ENCODE data around the gene STOX2. TPM values are rescaled to one million over a fixed set of nuclear protein-coding genes. Genes with fewer than 3 reads are reported as not detected.

Gene STOX2
- total and polyA plus RNA-seq, 2 of the 8 experiments (the other 6 are each of a cell fraction or from before 2014, with no cell fraction given), result 5.5 to 20.0 TPM

DNA sequence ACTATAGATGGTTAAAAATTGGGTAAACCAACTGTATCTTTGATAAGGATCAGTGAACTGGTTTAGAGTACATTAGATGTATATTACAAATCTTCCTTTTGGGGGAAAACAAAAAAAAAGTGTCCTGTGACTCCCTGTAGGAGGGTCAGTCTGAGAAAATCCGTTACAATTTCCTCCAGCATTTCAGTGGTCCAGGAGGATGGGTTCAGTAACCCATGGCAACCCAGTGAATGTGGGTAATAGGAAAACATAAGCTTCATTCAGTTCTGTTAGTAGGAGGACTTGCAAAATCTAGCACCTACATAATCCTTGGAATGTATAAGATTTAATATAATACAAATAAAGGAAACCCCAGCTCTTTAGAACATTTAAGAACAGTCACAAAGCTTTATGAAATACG lies 16.2 kb downstream of the STOX2 start:
- no peak overlapping the region for H3K4me2 ChIP-seq (ENCODE audit: insufficient read depth in 1 of 2, low read depth in 2 of 2, low read length in 2 of 2)
- H3K79me2 ChIP-seq (ENCODE audit: control insufficient read depth in 1 of 2, insufficient read depth in 2 of 2, low read length in 2 of 2), result peaks cover 0 to 22% of the 10 kb centered on the region in 2 experiments; a peak in 2 of 4 replicates
- no peak overlapping the region for H2AFZ ChIP-seq (ENCODE audit: low read length)
- peaks cover 0 to 2% of the 10 kb centered on the region in 2 experiments for H4K20me1 ChIP-seq (replicated peaks in 1 of 2; ENCODE audit: control insufficient read depth in 1 of 2, insufficient read depth in 2 of 2, low read length in 2 of 2)
- 83% methylated on average over 2 of the region's 2 CpGs; no CpG with 5 or more reads in 1 of the 2 experiments for WGBS, 2 experiments (ENCODE audit: extremely low coverage in 1 of 2, insufficient coverage in 1 of 2, insufficient read length in 1 of 2, insufficient replicate concordance in 2 of 2, low coverage in 1 of 2, low lambda C conversion rate in 2 of 2, missing lambda C conversion rate in 1 of 2)
- no peak overlapping the region for H2BK20ac ChIP-seq (ENCODE audit: low read length)
- H2BK5ac ChIP-seq (ENCODE audit: low read depth, low read length), result no peak overlapping the region
- POLR2A ChIA-PET (ENCODE audit: partially characterized antibody), result interaction anchor here (1.1 kb wide), 1 partner anchor 14 kb away, joined by 6 read pairs; no protein-coding TSS in a partner anchor
- no peak overlapping the region for H3K14ac ChIP-seq (ENCODE audit: insufficient read length)
- no peaks in the 10 kb centered on the region for H3K23me2 ChIP-seq (ENCODE audit: low read depth, low read length)
- no peak overlapping the region for H3K9ac ChIP-seq (replicated peaks in 1 of 4; ENCODE audit: extremely low read depth in 1 of 4, low read depth in 3 of 4, low read length in 3 of 4)
- CTCF ChIA-PET (ENCODE audit: partially characterized antibody), result interaction anchor here (1.1 to 1.2 kb wide), 2 partner anchors 14 to 175 kb away, joined by 3 read pairs; no protein-coding TSS in a partner anchor
- H3K27me3 ChIP-seq (replicated peaks in 1 of 4; ENCODE audit: control insufficient read depth in 3 of 4, extremely low read depth in 1 of 4, insufficient read depth in 3 of 4, low read length in 3 of 4), result no peaks in the 10 kb centered on the region
- H3K23ac ChIP-seq (ENCODE audit: insufficient read length), result no peak overlapping the region
- no peak overlapping the region for H3K56ac ChIP-seq (replicated peaks; ENCODE audit: insufficient read length, low read depth, low read length)
- no peak overlapping the region for H2BK12ac ChIP-seq (ENCODE audit: low read depth, low read length)
- no peaks in the 10 kb centered on the region for H3K36me3 ChIP-seq (ENCODE audit: control insufficient read depth in 2 of 4, insufficient read depth in 4 of 4, low read length in 3 of 4)
- FAIRE-seq (no peak), DNase-seq (ENCODE audit: low read depth in 1 of 2, low spot score in 2 of 2) (no peak)
- no peak overlapping the region for H3K18ac ChIP-seq (ENCODE audit: extremely low read depth, low read length)
- peaks cover 0 to 4% (median 1%) of the 10 kb centered on the region in 4 experiments; a peak in 3 of 7 replicates for H3K4me1 ChIP-seq (replicated peaks in 1 of 4; ENCODE audit: control insufficient read depth in 3 of 4, insufficient read depth in 4 of 4, low read length in 3 of 4)
- no peaks in the 10 kb centered on the region; the same call in none of the 2 replicates for H3K79me1 ChIP-seq (ENCODE audit: low read depth, low read length)
- no peak overlapping the region for H4K8ac ChIP-seq (ENCODE audit: extremely low read depth, insufficient read depth, low read length)
- no peak overlapping the region for H4K91ac ChIP-seq (replicated peaks; ENCODE audit: insufficient read length, low read length)
- no peak overlapping the region for H4K5ac ChIP-seq (ENCODE audit: insufficient read length, low read depth, low read length)
- H2BK120ac ChIP-seq (replicated peaks; ENCODE audit: low read depth, low read length), result no peak overlapping the region
- H3K4me3 ChIP-seq (ENCODE audit: extremely low read depth in 1 of 4, insufficient read depth in 2 of 4, low read depth in 3 of 4, low read length in 4 of 4), result no peak overlapping the region
- no peak overlapping the region for H2AK5ac ChIP-seq (ENCODE audit: low read depth, low read length)
- H3K4ac ChIP-seq (replicated peaks; ENCODE audit: insufficient read length, low read depth, low read length), result no peak overlapping the region
- H2BK15ac ChIP-seq (ENCODE audit: low read length), result no peak overlapping the region
- H3K27ac ChIP-seq (ENCODE audit: low read depth, low read length), result no peak overlapping the region
- no peaks in the 10 kb centered on the region for H3K9me3 ChIP-seq (ENCODE audit: insufficient read depth in 2 of 2, low read depth in 1 of 2, low read length in 1 of 2)
- TF ChIP-seq ASH2L (IDR thresholded peaks at IDR 0.05; ENCODE audit: low read length) (no peak), KDM4A (IDR thresholded peaks at IDR 0.05; ENCODE audit: low read depth, low read length, severe bottlenecking) (no peak), BACH1 (IDR thresholded peaks at IDR 0.05; ENCODE audit: low read length) (no peak), SP1 (IDR thresholded peaks at IDR 0.05; ENCODE audit: low read depth, low read length) (no peak), TAF7 (optimal IDR thresholded peaks at IDR 0.05; ENCODE audit: borderline replicate concordance, low read depth, low read length) (no peak), SIN3A (conservative IDR thresholded peaks at IDR 0.05 in 1 of 2, IDR thresholded peaks at IDR 0.05 in 1 of 2; ENCODE audit: low read depth in 1 of 2, low read length in 2 of 2) (no peak), GTF2F1 (IDR thresholded peaks at IDR 0.05; ENCODE audit: borderline replicate concordance, low read depth, low read length) (no peak), SIX5 (IDR thresholded peaks at IDR 0.05; ENCODE audit: low read depth, low read length) (no peak), CBX5 (IDR thresholded peaks at IDR 0.05; ENCODE audit: low read depth, low read length) (no peak), NANOG (IDR thresholded peaks at IDR 0.05; ENCODE audit: insufficient read depth, low read depth, low read length, poor library complexity, severe bottlenecking) (no peak), POLR2AphosphoS5 (IDR thresholded peaks at IDR 0.05; ENCODE audit: low read depth, low read length) (no peak), EGR1 (IDR thresholded peaks at IDR 0.05; ENCODE audit: borderline replicate concordance, low read depth, low read length) (no peak)
- TF ChIP-seq, protein P1, sequence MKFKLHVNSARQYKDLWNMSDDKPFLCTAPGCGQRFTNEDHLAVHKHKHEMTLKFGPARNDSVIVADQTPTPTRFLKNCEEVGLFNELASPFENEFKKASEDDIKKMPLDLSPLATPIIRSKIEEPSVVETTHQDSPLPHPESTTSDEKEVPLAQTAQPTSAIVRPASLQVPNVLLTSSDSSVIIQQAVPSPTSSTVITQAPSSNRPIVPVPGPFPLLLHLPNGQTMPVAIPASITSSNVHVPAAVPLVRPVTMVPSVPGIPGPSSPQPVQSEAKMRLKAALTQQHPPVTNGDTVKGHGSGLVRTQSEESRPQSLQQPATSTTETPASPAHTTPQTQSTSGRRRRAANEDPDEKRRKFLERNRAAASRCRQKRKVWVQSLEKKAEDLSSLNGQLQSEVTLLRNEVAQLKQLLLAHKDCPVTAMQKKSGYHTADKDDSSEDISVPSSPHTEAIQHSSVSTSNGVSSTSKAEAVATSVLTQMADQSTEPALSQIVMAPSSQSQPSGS (IDR thresholded peaks at IDR 0.05; ENCODE audit: low read length), result no peak
